Measurements from ENCODE around the gene IL1RAP. TPM values are rescaled to one million over a fixed set of nuclear protein-coding genes. Genes with fewer than 3 reads are reported as not detected.

IL1RAP gene
- polyA plus RNA-seq, 6 donors from 2014 or later: 2.4 to 5.8 (median 3.4) TPM

DNA sequence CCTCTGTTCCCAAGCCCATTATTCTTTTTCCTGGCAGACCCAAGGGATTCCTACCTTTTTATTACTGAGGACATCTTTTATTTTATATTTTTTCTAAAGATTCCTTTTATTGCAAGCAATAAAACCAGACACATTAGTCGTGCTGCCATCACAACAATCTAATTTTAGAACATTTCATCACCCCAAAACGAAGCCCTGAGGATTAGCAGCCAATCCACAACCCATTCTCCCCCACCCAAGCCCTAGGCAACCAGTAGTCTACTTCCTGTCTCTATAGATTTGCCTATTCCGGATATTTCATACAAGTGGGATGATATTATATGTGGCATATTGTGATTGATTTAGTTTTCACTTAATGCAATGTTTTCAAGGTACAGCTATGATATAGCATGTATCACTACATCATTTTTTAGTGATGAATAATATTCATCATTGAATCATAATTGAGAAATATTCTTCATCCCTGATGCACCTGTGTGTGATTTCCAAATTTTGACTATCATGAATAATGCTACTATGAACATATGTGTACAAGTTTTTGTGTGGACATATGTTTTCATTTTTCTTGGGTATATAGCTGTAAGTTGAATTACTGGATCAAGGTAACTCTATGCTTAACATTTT, 65.7 kb downstream of the IL1RAP start:
- H3K36me3 Mint-ChIP-seq: peaks cover 8 to 24% of the 10 kb centered on the region in 2 donors
- no peak overlapping the region for H3K4me3 Mint-ChIP-seq
- no peak overlapping the region for H3K27ac Mint-ChIP-seq

DNA sequence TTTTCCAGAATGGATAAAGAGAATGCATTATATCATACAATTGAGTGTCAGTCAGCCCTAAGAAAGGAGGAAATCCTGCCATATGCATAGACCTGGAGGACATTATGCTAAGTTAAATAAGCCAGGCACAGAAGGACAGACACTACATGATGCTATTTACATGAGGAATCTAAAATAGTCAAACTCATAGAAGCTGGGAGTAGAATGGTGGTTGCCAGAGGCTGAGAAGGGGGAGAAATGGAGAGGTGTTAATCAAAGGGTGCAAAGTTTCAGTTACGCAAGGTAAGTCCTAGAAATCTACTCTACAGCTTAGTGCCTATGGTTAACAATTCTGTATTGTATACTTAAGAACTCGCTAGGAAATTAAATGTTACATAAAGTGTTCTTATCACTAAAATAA, 66.5 kb downstream of the IL1RAP start:
- no peak overlapping the region for H3K27ac Mint-ChIP-seq
- no peaks in the 10 kb centered on the region for H3K27me3 Mint-ChIP-seq
- H3K9me3 Mint-ChIP-seq: peaks cover 0 to 20% (median 4%) of the 10 kb centered on the region in 7 donors
- DNase-seq (no peak), ATAC-seq (ENCODE audit: low read depth in 2 of 2) (no peak)
- H3K36me3 Mint-ChIP-seq: peaks cover 4 to 16% of the 10 kb centered on the region in 2 donors
- peaks cover 0 to 7% (median 6%) of the 10 kb centered on the region in 3 donors for H3K4me1 Mint-ChIP-seq
- no peak overlapping the region for H3K4me3 Mint-ChIP-seq

More for the DNA sequence above, 65.7 kb downstream of the IL1RAP start:
- Mint-ChIP-seq H3K4me1 (peaks cover 0 to 7% (median 6%) of the 10 kb centered on the region in 3 donors), H3K27me3 (no peaks in the 10 kb centered on the region), H3K9me3 (peaks cover 0 to 20% (median 4%) of the 10 kb centered on the region in 7 donors)
- no peak for ATAC-seq (ENCODE audit: low read depth in 2 of 2)
- no peak for DNase-seq

DNA sequence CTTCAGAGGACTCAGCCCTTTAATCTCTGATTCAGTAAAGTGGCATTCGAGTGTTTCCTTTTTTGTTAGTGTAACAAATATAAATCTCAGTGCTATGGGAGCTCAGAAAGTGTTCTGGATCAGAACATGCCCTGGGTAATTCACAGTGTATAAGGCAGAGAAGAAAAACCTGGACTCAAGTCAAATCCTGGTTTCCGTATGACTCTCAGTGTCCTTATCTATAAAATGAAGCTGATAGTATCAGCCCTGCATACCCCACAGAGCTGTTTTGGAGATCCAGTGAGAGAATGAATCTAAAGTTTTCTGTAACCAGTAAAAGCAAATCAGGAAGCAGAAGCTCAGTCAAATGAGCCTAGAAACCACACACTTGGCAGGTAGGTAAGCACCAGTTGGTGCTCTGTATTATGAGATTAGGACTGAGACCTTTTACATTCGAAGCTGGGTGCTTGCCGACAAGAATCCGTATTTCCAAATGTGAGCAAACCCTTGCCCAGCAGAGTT, 67.2 kb downstream of the IL1RAP start:
- Mint-ChIP-seq H3K27me3 (no peaks in the 10 kb centered on the region), H3K4me3 (no peak overlapping the region), H3K27ac (peak overlapping the region in 2 of 6 donors; percentile 17 to 36), H3K36me3 (peaks cover 0 to 16% of the 10 kb centered on the region in 2 donors), H3K9me3 (peaks cover 0 to 20% (median 4%) of the 10 kb centered on the region in 7 donors), H3K4me1 (peaks cover 4 to 13% (median 11%) of the 10 kb centered on the region in 3 donors)
- DNase-seq (no peak), ATAC-seq (ENCODE audit: low read depth in 2 of 2) (peak; percentile 56 to 60)

DNA sequence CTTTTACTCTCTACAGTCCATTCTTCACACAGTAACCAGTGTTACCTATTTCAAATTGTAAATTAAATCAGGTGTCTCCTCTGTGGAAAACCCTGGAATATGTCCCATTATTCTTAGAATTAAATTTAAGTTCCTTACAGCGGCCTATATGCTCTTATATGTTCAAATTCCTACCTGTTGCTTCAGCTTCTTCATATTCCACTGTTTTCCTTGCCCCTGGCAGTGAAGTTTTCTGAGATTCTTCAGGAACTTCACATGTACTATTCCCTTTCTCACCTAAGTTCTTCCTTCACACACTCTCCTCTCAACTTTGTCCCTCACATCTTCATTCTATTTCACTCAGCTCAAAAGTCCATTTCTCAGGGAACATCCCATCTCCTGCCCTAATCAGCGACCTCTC, 68.8 kb downstream of the IL1RAP start:
- Mint-ChIP-seq H3K36me3 (peaks cover 0 to 16% of the 10 kb centered on the region in 2 donors), H3K27me3 (no peaks in the 10 kb centered on the region), H3K4me3 (no peak overlapping the region), H3K9me3 (peaks cover 0 to 16% (median 4%) of the 10 kb centered on the region in 7 donors), H3K4me1 (peaks cover 16 to 28% (median 27%) of the 10 kb centered on the region in 3 donors), H3K27ac (peak overlapping the region in 1 of 6 donors; percentile 30)
- DNase-seq (no peak), ATAC-seq (ENCODE audit: low read depth in 2 of 2) (no peak)

DNA sequence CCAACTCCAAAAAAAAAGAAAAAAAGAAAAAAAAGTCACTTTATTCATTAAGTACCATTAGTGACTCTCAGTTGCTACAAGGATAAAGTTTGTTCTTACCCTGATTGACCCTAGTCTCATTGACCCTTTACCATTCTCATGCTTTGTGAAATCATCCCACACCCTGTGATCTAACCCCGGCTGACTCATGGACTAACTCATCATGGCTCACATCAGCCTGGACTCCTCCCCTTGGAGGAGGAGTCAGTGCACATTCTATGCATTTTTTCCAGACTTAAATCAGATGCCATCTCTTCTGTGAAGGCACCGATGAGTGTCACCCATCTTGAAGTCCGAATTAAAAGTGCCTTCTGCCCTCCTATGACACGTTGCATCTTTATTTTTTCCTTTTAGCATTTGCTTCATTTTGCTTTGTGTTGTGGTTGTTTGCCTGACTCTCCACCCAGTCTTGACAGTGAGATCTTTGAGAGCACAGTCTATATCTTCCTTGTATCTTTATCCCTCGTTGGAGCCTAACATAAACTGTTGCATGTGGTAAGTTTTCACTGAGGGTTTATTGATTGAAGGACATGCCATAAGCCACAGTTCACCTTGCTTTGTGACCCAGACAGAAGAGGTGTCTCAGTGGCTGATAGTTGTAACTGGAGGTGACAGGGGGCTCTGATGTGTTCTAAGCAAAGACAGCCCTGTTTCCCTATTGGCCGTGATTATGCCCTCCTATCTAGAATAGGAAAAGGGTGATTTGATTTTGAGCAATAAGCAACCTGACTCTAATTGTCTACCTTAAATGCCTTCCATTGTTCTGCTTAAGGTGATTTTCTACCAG, 72.1 kb downstream of the IL1RAP start:
- H3K27me3 Mint-ChIP-seq: no peaks in the 10 kb centered on the region

DNA sequence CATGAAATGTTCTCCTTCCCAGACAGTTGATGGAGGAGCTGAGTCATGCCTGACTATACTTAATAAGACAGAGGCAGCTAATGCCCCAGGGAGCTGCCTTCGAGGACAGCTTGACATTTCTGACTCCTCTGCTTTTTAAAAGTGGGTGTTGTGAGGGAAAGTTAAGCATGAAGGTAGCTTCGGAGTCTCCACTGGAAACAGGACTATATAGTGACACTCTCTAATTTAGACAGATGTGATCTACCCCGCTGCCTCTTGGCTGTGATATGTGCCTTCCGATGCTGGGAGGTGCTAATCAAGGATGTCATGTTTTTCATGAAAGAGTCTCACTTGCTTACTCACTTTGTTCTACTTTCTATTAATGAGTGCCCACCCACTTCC, 72.7 kb downstream of the IL1RAP start:
- peak; percentile 12 for DNase-seq
- Mint-ChIP-seq H3K36me3 (peaks cover 0 to 8% of the 10 kb centered on the region in 2 donors), H3K4me3 (peak overlapping the region in 2 of 8 donors; percentile 0 to 1), H3K9me3 (no peaks in the 10 kb centered on the region), H3K27ac (peak overlapping the region in 3 of 6 donors; percentile 26 to 66 (median 56)), H3K4me1 (peaks cover 17 to 22% (median 21%) of the 10 kb centered on the region in 3 donors), H3K27me3 (no peaks in the 10 kb centered on the region)
- ATAC-seq (ENCODE audit: low read depth in 2 of 2): peak; percentile 73 to 77

More for the DNA sequence above, 72.1 kb downstream of the IL1RAP start:
- H3K27ac Mint-ChIP-seq: peak overlapping the region in 3 of 6 donors; percentile 8 to 66 (median 56)
- H3K4me1 Mint-ChIP-seq: peaks cover 17 to 26% (median 25%) of the 10 kb centered on the region in 3 donors
- ATAC-seq (ENCODE audit: low read depth in 2 of 2): no peak
- H3K4me3 Mint-ChIP-seq: no peak overlapping the region
- H3K36me3 Mint-ChIP-seq: peaks cover 0 to 8% of the 10 kb centered on the region in 2 donors
- no peaks in the 10 kb centered on the region for H3K9me3 Mint-ChIP-seq
- no peak for DNase-seq

DNA sequence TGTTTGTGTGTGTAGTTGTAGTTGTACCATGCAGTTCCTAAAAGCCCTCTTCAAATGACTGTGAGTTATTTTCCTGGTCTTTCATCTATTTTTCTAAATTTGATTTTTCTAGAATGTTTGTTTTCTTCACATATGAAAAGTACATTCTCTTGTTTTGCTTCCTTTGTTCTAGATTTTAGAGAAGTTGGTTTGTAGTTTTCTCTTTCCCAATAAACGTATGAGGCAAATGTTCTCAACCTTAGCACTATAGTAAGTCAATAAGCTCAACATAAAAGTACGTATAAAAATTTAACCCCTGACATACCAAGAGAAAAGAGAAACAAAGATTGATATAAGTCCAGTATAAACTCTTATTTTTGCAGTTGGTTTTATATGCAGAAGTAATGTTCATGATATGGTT, 74.7 kb downstream of the IL1RAP start:
- Mint-ChIP-seq H3K27me3 (no peaks in the 10 kb centered on the region), H3K4me1 (peaks cover 17 to 22% (median 21%) of the 10 kb centered on the region in 3 donors), H3K36me3 (peaks cover 0 to 4% of the 10 kb centered on the region in 2 donors), H3K9me3 (peaks cover 0 to 2% (median 0%) of the 10 kb centered on the region in 7 donors), H3K4me3 (no peak overlapping the region), H3K27ac (peak overlapping the region in 2 of 6 donors; percentile 39 to 59)
- DNase-seq (no peak), ATAC-seq (ENCODE audit: low read depth in 2 of 2) (no peak)

DNA sequence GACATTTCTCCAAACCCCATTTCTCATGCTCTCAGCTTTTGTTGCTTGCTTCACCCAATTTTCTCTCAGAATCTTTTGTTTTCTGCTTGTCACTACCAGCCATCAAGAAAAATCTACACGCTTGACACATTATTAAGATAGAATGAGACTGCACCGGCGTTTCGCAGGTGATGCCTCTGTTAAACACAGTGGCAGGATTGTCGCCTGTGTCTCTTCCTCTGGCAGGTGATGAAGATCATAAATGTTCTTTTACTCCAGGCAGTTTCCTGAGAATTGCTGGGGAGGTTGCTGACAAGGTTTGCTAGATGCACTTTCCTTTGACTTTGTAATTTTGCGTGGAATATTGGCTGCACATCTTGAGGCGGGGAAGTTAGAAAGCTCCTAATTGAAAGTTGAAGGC, 75.4 kb downstream of the IL1RAP start:
- no peak overlapping the region for H3K4me3 Mint-ChIP-seq
- H3K27ac Mint-ChIP-seq: no peak overlapping the region
- peaks cover 0 to 4% of the 10 kb centered on the region in 2 donors for H3K36me3 Mint-ChIP-seq
- H3K27me3 Mint-ChIP-seq: no peaks in the 10 kb centered on the region
- ATAC-seq (ENCODE audit: low read depth in 2 of 2) (no peak), DNase-seq (no peak)
- H3K4me1 Mint-ChIP-seq: peaks cover 17 to 22% (median 21%) of the 10 kb centered on the region in 3 donors
- peaks cover 0 to 3% (median 0%) of the 10 kb centered on the region in 7 donors for H3K9me3 Mint-ChIP-seq

DNA sequence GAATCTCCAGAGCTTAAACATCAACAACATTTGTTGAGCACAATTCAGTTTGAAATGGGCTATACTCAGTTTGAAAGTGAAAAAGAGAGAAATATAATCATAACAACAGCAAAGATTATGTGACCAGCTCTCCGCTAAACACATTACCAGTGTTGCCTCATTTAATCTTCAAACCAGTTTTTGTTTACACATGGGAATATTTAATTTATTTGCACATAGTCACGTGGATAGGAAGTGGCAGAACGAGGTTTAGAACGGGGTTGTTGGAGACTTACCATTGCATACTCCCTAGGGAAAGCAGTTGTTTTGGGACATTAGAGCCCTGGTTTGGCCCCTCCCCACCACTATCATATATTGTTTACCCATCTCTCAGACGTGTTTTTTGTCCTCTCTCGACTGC, 77.2 kb downstream of the IL1RAP start:
- Mint-ChIP-seq H3K27ac (no peak overlapping the region), H3K9me3 (peaks cover 0 to 3% (median 0%) of the 10 kb centered on the region in 7 donors), H3K4me3 (no peak overlapping the region), H3K27me3 (no peaks in the 10 kb centered on the region), H3K36me3 (peaks cover 0 to 4% of the 10 kb centered on the region in 2 donors), H3K4me1 (peaks cover 14 to 17% (median 17%) of the 10 kb centered on the region in 3 donors)
- ATAC-seq (ENCODE audit: low read depth in 2 of 2): no peak
- DNase-seq: no peak

DNA sequence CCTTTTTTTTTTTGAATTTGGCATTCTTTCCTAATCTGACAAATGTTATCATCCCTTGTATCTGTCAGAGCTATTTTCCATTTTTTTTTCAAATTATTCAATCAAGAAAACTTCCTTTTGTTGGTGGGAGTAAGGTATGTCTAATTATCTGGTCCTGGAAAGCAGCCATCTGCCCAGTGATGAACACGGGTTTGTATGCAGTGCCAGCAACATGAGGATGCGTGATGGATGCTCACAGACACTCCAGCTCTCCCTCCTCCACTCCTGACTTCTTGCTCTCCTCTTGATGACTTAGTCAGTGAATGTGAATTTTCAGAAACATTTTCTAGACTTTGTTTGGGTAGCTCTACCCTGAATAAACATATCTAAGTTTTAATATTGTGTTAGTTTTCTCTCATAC, 79.2 kb downstream of the IL1RAP start:
- no peak overlapping the region for H3K4me3 Mint-ChIP-seq
- H3K36me3 Mint-ChIP-seq: peaks cover 0 to 4% of the 10 kb centered on the region in 2 donors
- H3K4me1 Mint-ChIP-seq: no peaks in the 10 kb centered on the region
- ATAC-seq (ENCODE audit: low read depth in 2 of 2) (no peak), DNase-seq (no peak)
- H3K27ac Mint-ChIP-seq: no peak overlapping the region
- no peaks in the 10 kb centered on the region for H3K27me3 Mint-ChIP-seq
- peaks cover 0 to 3% (median 0%) of the 10 kb centered on the region in 7 donors for H3K9me3 Mint-ChIP-seq

DNA sequence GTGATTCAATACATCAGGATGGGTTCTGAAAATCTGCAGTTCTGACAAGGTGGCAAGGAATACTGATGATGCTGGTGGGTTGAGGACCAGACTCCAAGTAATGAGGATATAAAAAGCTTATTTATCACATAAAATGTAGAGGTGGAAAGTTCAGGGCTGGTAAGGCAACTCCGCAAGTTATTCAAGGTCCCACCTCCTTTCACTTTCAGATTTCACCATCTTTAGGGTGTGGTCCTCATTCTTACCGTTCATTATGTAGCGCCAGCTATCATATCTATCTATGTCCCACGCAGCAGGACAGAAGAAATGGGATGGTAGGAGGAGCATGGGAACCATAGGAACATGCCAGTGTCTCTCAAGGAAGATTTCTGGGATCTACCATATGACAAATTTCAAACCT, 80.3 kb downstream of the IL1RAP start:
- H3K27me3 Mint-ChIP-seq: no peaks in the 10 kb centered on the region

DNA sequence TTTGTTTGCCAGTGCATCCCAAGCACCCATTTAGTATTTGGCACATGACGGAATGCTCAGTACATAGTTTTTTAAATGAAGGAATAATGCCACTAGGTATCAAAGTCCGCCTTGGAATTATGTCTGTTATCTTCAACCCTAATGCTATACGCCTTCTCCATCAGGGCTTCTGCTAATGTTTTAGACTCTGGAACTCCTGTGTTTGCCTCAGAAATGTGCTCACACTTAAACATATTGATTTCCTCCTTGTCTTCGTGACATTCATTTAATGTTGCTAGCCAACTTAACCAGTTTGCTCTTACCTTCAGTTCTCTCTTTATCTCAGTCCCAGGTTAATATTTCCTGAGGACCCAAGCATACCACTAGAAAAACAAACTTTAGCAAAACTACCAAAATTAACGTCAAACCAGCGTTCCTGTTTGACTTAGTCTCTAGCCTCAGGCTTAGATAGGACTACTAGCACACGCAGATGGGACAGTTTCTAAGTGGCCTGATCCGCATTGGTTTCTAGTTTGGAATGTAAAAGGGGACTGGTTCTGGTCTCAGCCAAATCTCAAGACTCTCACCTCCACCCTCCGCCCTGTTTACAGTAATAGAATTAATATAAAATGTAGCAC, 81.4 kb downstream of the IL1RAP start:
- peaks cover 0 to 3% (median 0%) of the 10 kb centered on the region in 7 donors for H3K9me3 Mint-ChIP-seq
- no peaks in the 10 kb centered on the region for H3K27me3 Mint-ChIP-seq
- no peak for DNase-seq
- ATAC-seq (ENCODE audit: low read depth in 2 of 2): no peak
- no peaks in the 10 kb centered on the region for H3K4me1 Mint-ChIP-seq
- no peak overlapping the region for H3K27ac Mint-ChIP-seq
- H3K36me3 Mint-ChIP-seq: no peaks in the 10 kb centered on the region
- H3K4me3 Mint-ChIP-seq: no peak overlapping the region

More for the DNA sequence above, 80.3 kb downstream of the IL1RAP start:
- Mint-ChIP-seq H3K4me3 (no peak overlapping the region), H3K36me3 (peaks cover 0 to 4% of the 10 kb centered on the region in 2 donors), H3K4me1 (no peaks in the 10 kb centered on the region), H3K9me3 (peaks cover 0 to 3% (median 0%) of the 10 kb centered on the region in 7 donors), H3K27ac (no peak overlapping the region)
- ATAC-seq (ENCODE audit: low read depth in 2 of 2): no peak
- no peak for DNase-seq

DNA sequence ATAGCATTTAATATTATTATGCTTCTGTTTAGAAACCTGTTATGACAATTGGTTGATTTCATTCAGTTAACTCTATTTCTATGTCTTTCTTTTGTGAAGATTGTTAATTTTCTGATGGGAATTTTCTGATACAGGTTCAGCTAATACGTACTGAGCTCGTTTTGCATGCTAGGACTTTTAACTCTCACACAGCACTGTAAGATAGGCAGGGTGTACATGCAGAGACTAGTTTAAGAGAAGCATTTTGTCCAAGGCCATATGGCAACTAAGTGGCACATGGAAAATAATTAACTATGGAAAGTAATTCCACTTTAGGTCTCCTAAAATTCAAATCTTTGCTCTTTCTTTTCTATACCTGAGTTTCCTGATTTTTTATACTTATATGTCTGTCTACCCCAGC, 81.9 kb downstream of the IL1RAP start:
- no peak overlapping the region for H3K27ac Mint-ChIP-seq
- no peaks in the 10 kb centered on the region for H3K27me3 Mint-ChIP-seq
- no peak for ATAC-seq (ENCODE audit: low read depth in 2 of 2)
- H3K36me3 Mint-ChIP-seq: no peaks in the 10 kb centered on the region
- no peak overlapping the region for H3K4me3 Mint-ChIP-seq
- H3K4me1 Mint-ChIP-seq: no peaks in the 10 kb centered on the region
- no peak for DNase-seq
- peaks cover 0 to 3% (median 0%) of the 10 kb centered on the region in 7 donors for H3K9me3 Mint-ChIP-seq

All from naive B cell (primary cell).